ENCODE data around the gene FARP1. TPM values are rescaled to one million over a fixed set of nuclear protein-coding genes. Genes with fewer than 3 reads are reported as not detected.

The FARP1 gene
- total and polyA plus RNA-seq, 2 of the 8 experiments (the other 6 are each of a cell fraction or from before 2014, with no cell fraction given): 24.7 to 104 TPM

- TF ChIP-seq CBX5 (IDR thresholded peaks at IDR 0.05; ENCODE audit: low read depth, low read length): no peak
Observed at GRCh38 chr13:98265692-98266551, 123.0 kb downstream of the FARP1 start (continued).

Data from H1 (cell line).